Measurements from ENCODE around the gene EXTL2. TPM values are rescaled to one million over a fixed set of nuclear protein-coding genes. Genes with fewer than 3 reads are reported as not detected.

Gene EXTL2
- total RNA-seq, 1 experiment from 2014 or later = 41.0 TPM

GRCh38 chr1:100909018-100909417 is 14.4 kb upstream of the EXTL2 start:
- ATAC-seq (no peak), DNase-seq (ENCODE audit: low spot score) (no peak)
- peaks cover 5% of the 10 kb centered on the region; the same call in 1 of the 2 replicates for H3K9me3 Mint-ChIP-seq
- no peaks in the 10 kb centered on the region for H3K4me1 Mint-ChIP-seq
- no peak overlapping the region for H3K27ac Mint-ChIP-seq
- TF ChIP-seq ETV6 (CRISPR knock-in tag; IDR thresholded peaks at IDR 0.05) (no peak), E2F1 (CRISPR knock-in tag; IDR thresholded peaks at IDR 0.05) (no peak), SMAD3 (CRISPR knock-in tag; IDR thresholded peaks at IDR 0.05; ENCODE audit: borderline replicate concordance) (no peak), ERG (CRISPR knock-in tag; IDR thresholded peaks at IDR 0.05) (no peak), ZNF671 (CRISPR knock-in tag; IDR thresholded peaks at IDR 0.05) (no peak), JUN (CRISPR knock-in tag; IDR thresholded peaks at IDR 0.05) (no peak), KAT7 (CRISPR knock-in tag; IDR thresholded peaks at IDR 0.05; ENCODE audit: borderline replicate concordance) (no peak), CTCF (IDR thresholded peaks at IDR 0.05) (no peak), GABPB1 (CRISPR knock-in tag; IDR thresholded peaks at IDR 0.05) (no peak), ZNF512 (CRISPR knock-in tag; IDR thresholded peaks at IDR 0.05; ENCODE audit: borderline replicate concordance) (no peak), CDX4 (CRISPR knock-in tag; IDR thresholded peaks at IDR 0.05; ENCODE audit: borderline replicate concordance) (no peak), NFE2L1 (CRISPR knock-in tag; IDR thresholded peaks at IDR 0.05) (no peak)
- CTCF ChIA-PET = no interaction called here
- no peaks in the 10 kb centered on the region for H3K27me3 Mint-ChIP-seq (ENCODE audit: low read depth)
- POLR2A ChIA-PET = no interaction called here
- H3K36me3 Mint-ChIP-seq = peaks cover 55% of the 10 kb centered on the region
- no peak overlapping the region for H3K4me3 Mint-ChIP-seq

GRCh38 chr1:100907887-100908286 is 13.2 kb upstream of the EXTL2 start:
- ChIA-PET POLR2A (no interaction called here), CTCF (no interaction called here)
- H3K27ac Mint-ChIP-seq = no peak overlapping the region; the same call in 1 of the 2 replicates
- H3K4me1 Mint-ChIP-seq = no peaks in the 10 kb centered on the region
- H3K9me3 Mint-ChIP-seq = peaks cover 5% of the 10 kb centered on the region; the same call in 1 of the 2 replicates
- H3K36me3 Mint-ChIP-seq = peaks cover 48% of the 10 kb centered on the region
- ATAC-seq (no peak), DNase-seq (ENCODE audit: low spot score) (no peak)
- H3K4me3 Mint-ChIP-seq = no peak overlapping the region
- no peaks in the 10 kb centered on the region for H3K27me3 Mint-ChIP-seq (ENCODE audit: low read depth)
- TF ChIP-seq MYBL2 (CRISPR knock-in tag; IDR thresholded peaks at IDR 0.05) = no peak
- TF ChIP-seq ATF6 (CRISPR knock-in tag; IDR thresholded peaks at IDR 0.05) = no peak
- TF ChIP-seq NR1H2 (CRISPR knock-in tag; IDR thresholded peaks at IDR 0.05) = no peak
- no peak for TF ChIP-seq FOXK1 (CRISPR knock-in tag; IDR thresholded peaks at IDR 0.05)
- no peak for TF ChIP-seq ZBTB21 (CRISPR knock-in tag; IDR thresholded peaks at IDR 0.05; ENCODE audit: borderline replicate concordance)
- TF ChIP-seq ESRRA (CRISPR knock-in tag; IDR thresholded peaks at IDR 0.05; ENCODE audit: borderline replicate concordance) = no peak
- TF ChIP-seq E2F5 (CRISPR knock-in tag; IDR thresholded peaks at IDR 0.05) = no peak
- TF ChIP-seq TP53 (CRISPR knock-in tag; IDR thresholded peaks at IDR 0.05) = no peak
- no peak for TF ChIP-seq ZNF281 (CRISPR knock-in tag; IDR thresholded peaks at IDR 0.05)
- TF ChIP-seq RELA (CRISPR knock-in tag; IDR thresholded peaks at IDR 0.05; ENCODE audit: borderline replicate concordance) = no peak
- no peak for TF ChIP-seq NFE2L1 (CRISPR knock-in tag; IDR thresholded peaks at IDR 0.05)
- TF ChIP-seq ZBTB43 (CRISPR knock-in tag; IDR thresholded peaks at IDR 0.05) = no peak
